Neural progenitor cell (in vitro differentiated cells): Measurements from ENCODE around the gene EPHX1.

Source experiments
- EZH2 ChIP-seq: fragments of 200-600 bp; sonication (generic); IDR thresholded peaks from 2 replicates; pipeline ENCODE4 v1.6.1; 2017; ENCODE audit warnings: antibody characterized with exemption, mild to moderate bottlenecking, moderate library complexity
- TF ChIP-seq, protein P1 (sequence below): fragments of 200-600 bp; sonication (generic); IDR thresholded peaks from 2 replicates; pipeline ENCODE4 v1.5.1; 2017; ENCODE audit warnings: antibody characterized with exemption, mild to moderate bottlenecking

DNA sequence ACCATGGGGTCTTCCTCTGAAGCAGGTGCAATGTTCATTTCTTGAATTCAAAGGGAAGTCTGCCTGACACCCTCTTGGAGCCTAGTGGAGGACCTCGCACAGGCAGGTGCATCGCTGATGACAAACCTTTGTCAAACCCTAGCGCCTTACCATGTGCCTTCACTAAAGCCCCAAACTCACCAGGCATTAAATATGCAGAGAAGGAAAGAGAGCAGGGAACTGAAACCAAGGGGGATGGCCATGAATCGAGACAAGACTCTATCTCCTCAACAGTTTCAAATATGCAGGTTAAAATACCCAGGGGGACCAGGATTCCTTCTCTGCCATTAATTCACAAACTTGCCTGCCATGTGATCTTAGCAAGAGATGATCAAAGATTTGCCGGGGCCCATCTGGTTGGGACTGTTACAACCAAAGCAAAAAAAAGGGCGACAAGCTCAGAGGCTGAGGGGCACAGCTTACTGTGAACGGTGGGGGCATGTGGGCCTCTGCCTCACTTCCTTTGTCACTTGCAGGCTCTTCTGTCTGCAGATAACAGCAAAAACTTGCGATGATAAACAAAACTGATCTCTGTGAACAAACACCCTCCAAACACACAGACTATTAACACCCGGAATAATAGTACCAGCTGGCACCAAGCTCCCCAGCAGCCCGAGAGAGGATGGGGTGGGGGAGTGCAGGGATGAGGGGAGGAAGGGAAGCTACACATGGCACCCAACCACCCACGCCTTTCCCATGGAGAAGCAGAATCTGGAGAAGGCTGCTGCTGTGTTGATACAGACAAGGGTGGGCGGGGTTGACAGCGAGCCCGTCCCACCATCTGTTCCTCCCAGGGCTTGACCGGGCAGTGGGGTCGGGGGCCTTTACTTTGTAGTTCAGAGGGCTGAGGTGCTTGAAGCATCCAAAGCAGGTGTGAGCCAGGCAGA lies 38.4 kb downstream of the EPHX1 start:
- TF ChIP-seq, protein P1, sequence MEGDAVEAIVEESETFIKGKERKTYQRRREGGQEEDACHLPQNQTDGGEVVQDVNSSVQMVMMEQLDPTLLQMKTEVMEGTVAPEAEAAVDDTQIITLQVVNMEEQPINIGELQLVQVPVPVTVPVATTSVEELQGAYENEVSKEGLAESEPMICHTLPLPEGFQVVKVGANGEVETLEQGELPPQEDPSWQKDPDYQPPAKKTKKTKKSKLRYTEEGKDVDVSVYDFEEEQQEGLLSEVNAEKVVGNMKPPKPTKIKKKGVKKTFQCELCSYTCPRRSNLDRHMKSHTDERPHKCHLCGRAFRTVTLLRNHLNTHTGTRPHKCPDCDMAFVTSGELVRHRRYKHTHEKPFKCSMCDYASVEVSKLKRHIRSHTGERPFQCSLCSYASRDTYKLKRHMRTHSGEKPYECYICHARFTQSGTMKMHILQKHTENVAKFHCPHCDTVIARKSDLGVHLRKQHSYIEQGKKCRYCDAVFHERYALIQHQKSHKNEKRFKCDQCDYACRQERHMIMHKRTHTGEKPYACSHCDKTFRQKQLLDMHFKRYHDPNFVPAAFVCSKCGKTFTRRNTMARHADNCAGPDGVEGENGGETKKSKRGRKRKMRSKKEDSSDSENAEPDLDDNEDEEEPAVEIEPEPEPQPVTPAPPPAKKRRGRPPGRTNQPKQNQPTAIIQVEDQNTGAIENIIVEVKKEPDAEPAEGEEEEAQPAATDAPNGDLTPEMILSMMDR = no peak
- no peak for TF ChIP-seq EZH2
